ENCODE data around the gene KLHL22. TPM values are rescaled to one million over a fixed set of nuclear protein-coding genes. Genes with fewer than 3 reads are reported as not detected.
"Not testable (repeated sequence)": the region's sequence is repeated elsewhere in the genome, so short reads cannot be mapped to it uniquely, and the experiment has no call there.

The KLHL22 gene
- total RNA-seq, result 10 to 100 TPM; 15.9 to 21.0 TPM

GRCh38 chr22:20494978-20495860, at the start of gene KLHL22:
TSS of gene KLHL22 (minus strand) at chr22:20495795. CDS start at chr22:20489211, 6,584 bp downstream.
- Mint-ChIP-seq H3K27ac (peak within 1 kb of the TSS; percentile 60 to 88), H3K9me3 (no peaks in the 10 kb centered on the region), H3K36me3 (no peaks in the 10 kb centered on the region), H3K27me3 (no peaks in the 10 kb centered on the region), H3K4me3 (peak within 1 kb of the TSS; percentile 95), H3K4me1 (ENCODE audit: low read depth in 2 of 2) (peaks cover 19 to 29% of the 10 kb centered on the region in 2 donors)
- peak; percentile 68 to 79 for ATAC-seq
- DNase-seq (ENCODE audit: low spot score), result peak; percentile 66

DNA sequence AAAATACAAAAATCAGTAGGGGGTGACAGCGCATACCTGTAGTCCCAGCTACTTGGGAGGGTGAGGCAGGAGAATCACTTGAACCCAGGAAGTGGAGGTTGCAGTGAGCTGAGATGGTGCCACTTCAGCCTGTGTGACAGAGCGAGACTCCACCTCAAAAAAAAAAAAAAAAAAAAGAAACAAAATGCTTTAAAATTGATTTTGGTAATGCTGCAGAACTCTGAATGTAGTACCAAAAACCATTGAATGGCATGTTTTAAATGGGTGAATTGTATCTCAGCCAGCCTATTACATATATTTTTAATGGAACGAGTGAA, 49.7 kb upstream of the KLHL22 start:
- not testable (repeated sequence) for ATAC-seq; DNase-seq (ENCODE audit: low spot score); H3K4me3 Mint-ChIP-seq; H3K36me3 Mint-ChIP-seq; H3K27me3 Mint-ChIP-seq; H3K9me3 Mint-ChIP-seq
- H3K27ac Mint-ChIP-seq, result peak overlapping the region; percentile 46 to 84
- H3K4me1 Mint-ChIP-seq (ENCODE audit: low read depth in 2 of 2), result peaks cover 32 to 47% of the 10 kb centered on the region in 2 donors

DNA sequence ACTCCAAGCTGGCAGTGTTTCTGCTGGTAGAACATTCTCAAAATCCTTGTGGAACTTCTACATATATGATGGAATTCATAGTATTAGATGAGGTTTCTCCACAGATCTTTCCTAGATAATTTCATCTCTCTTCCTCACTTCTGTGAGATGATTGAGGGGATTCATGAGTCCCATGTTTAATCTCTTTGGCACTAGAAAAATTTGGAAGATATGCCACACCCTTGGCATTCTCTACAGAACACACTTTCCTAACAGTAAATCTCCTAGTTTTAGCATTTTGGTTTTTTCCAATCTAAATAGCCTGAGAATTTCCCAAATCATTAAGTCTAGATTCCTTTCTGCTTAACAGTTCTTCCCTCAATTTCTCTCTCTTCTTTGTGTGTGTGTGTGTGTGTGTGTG, 47.1 kb upstream of the KLHL22 start:
- no peak for ATAC-seq
- peak overlapping the region; percentile 10 to 40 for H3K27ac Mint-ChIP-seq
- H3K27me3 Mint-ChIP-seq, result no peaks in the 10 kb centered on the region
- no peak overlapping the region for H3K4me3 Mint-ChIP-seq
- peaks cover 5% of the 10 kb centered on the region for H3K36me3 Mint-ChIP-seq
- no peaks in the 10 kb centered on the region for H3K9me3 Mint-ChIP-seq
- H3K4me1 Mint-ChIP-seq (ENCODE audit: low read depth in 2 of 2), result peaks cover 14 to 27% of the 10 kb centered on the region in 2 donors
- no peak for DNase-seq (ENCODE audit: low spot score)

GRCh38 chr22:20542055-20542454, 46.5 kb upstream of the KLHL22 start:
- Mint-ChIP-seq H3K9me3 (no peaks in the 10 kb centered on the region), H3K27me3 (no peaks in the 10 kb centered on the region), H3K27ac (no peak overlapping the region), H3K36me3 (peaks cover 9% of the 10 kb centered on the region), H3K4me1 (ENCODE audit: low read depth in 2 of 2) (peaks cover 14 to 30% of the 10 kb centered on the region in 2 donors), H3K4me3 (no peak overlapping the region)
- ATAC-seq, result no peak
- DNase-seq (ENCODE audit: low spot score), result no peak

DNA sequence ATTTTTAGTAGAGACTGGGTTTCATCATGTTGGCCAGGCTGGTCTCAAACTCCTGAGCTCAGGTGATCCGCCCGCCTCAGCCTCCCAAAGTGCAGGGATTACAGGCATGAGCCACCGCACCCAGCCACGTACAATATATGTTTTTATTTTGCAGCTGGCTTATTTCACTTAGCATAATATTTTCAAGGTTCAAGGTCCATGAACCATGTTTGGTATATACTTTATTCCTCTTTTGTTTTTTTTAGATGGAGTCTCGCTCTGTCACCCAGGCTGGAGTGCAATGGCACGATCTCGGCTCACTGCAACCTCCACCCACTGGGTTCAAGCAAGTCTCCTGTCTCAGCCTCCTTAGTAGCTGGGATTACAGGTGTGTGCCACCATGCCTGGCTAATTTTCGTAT, 43.3 kb upstream of the KLHL22 start:
- not testable (repeated sequence) for H3K27ac Mint-ChIP-seq; H3K27me3 Mint-ChIP-seq; H3K9me3 Mint-ChIP-seq; H3K4me3 Mint-ChIP-seq; ATAC-seq; H3K36me3 Mint-ChIP-seq; DNase-seq (ENCODE audit: low spot score)
- peaks cover 15 to 22% of the 10 kb centered on the region in 2 donors for H3K4me1 Mint-ChIP-seq (ENCODE audit: low read depth in 2 of 2)

DNA sequence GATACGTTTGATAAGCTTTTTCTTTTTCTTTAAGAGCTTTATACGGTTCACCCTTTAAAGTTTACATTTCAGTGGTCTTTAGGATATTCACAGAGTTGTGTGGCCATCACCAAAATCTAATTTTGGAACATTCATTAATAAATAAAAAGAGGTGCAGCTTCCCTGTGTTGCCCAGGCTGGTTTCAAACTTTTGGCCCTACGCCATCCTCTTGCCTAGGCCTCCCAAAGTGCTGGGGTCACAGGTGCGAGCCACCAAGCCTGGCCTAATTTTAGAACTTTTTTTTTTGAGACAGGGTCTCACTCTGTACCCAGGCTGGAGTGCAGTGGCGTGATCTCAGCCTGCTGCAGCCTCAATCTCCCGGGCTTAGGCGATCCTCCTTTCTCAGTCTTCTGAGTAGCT, 42.4 kb upstream of the KLHL22 start:
- Mint-ChIP-seq H3K4me3 (no peak overlapping the region), H3K27me3 (no peaks in the 10 kb centered on the region), H3K9me3 (no peaks in the 10 kb centered on the region), H3K4me1 (ENCODE audit: low read depth in 2 of 2) (peaks cover 24 to 29% of the 10 kb centered on the region in 2 donors), H3K27ac (no peak overlapping the region), H3K36me3 (peaks cover 4% of the 10 kb centered on the region)
- DNase-seq (ENCODE audit: low spot score), result no peak
- no peak for ATAC-seq

GRCh38 chr22:20537325-20537756, 41.7 kb upstream of the KLHL22 start:
- H3K4me3 Mint-ChIP-seq, result no peak overlapping the region
- no peaks in the 10 kb centered on the region for H3K9me3 Mint-ChIP-seq
- H3K27me3 Mint-ChIP-seq, result no peaks in the 10 kb centered on the region
- H3K4me1 Mint-ChIP-seq (ENCODE audit: low read depth in 2 of 2), result peaks cover 30% of the 10 kb centered on the region in 2 donors
- no peak for DNase-seq (ENCODE audit: low spot score)
- peak overlapping the region in 1 of 2 donors; percentile 47 for H3K27ac Mint-ChIP-seq
- no peak for ATAC-seq
- H3K36me3 Mint-ChIP-seq, result peaks cover 4% of the 10 kb centered on the region

- Mint-ChIP-seq H3K4me1 (ENCODE audit: low read depth in 2 of 2) (peaks cover 34 to 35% of the 10 kb centered on the region in 2 donors), H3K27ac (peak overlapping the region; percentile 33 to 47), H3K27me3 (no peaks in the 10 kb centered on the region), H3K9me3 (no peaks in the 10 kb centered on the region), H3K36me3 (peaks cover 4% of the 10 kb centered on the region), H3K4me3 (no peak overlapping the region)
- DNase-seq (ENCODE audit: low spot score) (no peak), ATAC-seq (no peak)
Observed at GRCh38 chr22:20536590-20537324, 41.2 kb upstream of the KLHL22 start.

- no peak for ATAC-seq
- H3K4me3 Mint-ChIP-seq, result no peak overlapping the region
- H3K27ac Mint-ChIP-seq, result peak overlapping the region; percentile 43 to 85
- peaks cover 4% of the 10 kb centered on the region for H3K36me3 Mint-ChIP-seq
- no peaks in the 10 kb centered on the region for H3K9me3 Mint-ChIP-seq
- no peak for DNase-seq (ENCODE audit: low spot score)
- no peaks in the 10 kb centered on the region for H3K27me3 Mint-ChIP-seq
- H3K4me1 Mint-ChIP-seq (ENCODE audit: low read depth in 2 of 2), result peaks cover 46% of the 10 kb centered on the region in 2 donors
Observed at GRCh38 chr22:20533879-20534265, 38.3 kb upstream of the KLHL22 start.

DNA sequence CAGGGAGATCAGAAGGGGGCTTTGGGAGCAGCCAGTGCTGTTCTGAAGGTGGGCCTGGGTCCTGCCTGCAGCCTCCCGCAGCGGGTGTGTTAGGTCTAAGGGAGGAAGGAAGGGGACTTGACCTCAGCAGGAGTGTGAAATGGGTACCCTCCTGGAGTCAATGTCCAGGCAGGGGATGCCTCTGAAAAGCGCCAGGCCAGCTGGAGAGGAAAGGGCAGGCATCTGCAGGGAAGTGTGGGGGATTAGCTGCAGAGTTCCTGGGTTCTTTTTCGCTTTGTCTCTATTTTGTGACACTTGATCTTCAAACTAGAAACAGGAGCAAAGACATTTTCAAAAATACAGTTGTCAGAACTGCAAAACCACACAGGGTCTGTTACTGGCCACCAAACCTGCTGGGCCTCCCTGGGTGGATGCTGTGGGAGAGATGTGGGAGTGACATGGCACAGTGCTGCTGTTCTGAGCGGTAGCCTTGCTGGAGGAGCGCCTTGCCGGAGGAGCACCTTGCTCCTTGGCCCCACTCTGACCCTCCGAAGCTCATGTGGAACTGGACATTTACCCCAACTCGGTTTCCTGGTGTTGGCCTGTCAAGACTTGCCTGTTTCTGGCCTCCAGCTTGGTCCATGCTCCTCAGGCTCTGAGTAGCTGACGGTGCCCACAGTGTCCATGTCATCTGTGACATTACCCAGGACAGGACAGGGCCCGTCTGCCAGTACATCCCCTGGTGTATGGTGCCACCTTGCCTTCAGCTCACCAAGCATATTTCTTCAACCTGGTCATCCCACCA, 37.7 kb upstream of the KLHL22 start:
- Mint-ChIP-seq H3K27me3 (no peaks in the 10 kb centered on the region), H3K36me3 (peaks cover 4% of the 10 kb centered on the region), H3K9me3 (no peaks in the 10 kb centered on the region), H3K4me1 (ENCODE audit: low read depth in 2 of 2) (peaks cover 46% of the 10 kb centered on the region in 2 donors), H3K4me3 (peak overlapping the region; percentile 54), H3K27ac (peak overlapping the region; percentile 44 to 85)
- DNase-seq (ENCODE audit: low spot score) (no peak), ATAC-seq (peak in 1 of 2 donors; percentile 60)

GRCh38 chr22:20532256-20532993, 36.8 kb upstream of the KLHL22 start:
- peaks cover 48 to 51% of the 10 kb centered on the region in 2 donors for H3K4me1 Mint-ChIP-seq (ENCODE audit: low read depth in 2 of 2)
- no peaks in the 10 kb centered on the region for H3K27me3 Mint-ChIP-seq
- ATAC-seq (peak in 1 of 2 donors; percentile 26), DNase-seq (ENCODE audit: low spot score) (no peak)
- H3K36me3 Mint-ChIP-seq, result peaks cover 7% of the 10 kb centered on the region
- peak overlapping the region; percentile 44 to 84 for H3K27ac Mint-ChIP-seq
- H3K4me3 Mint-ChIP-seq, result peak overlapping the region; percentile 54
- H3K9me3 Mint-ChIP-seq, result no peaks in the 10 kb centered on the region

- Mint-ChIP-seq H3K27me3 (no peaks in the 10 kb centered on the region), H3K27ac (peak overlapping the region; percentile 44 to 84), H3K9me3 (no peaks in the 10 kb centered on the region), H3K4me3 (no peak overlapping the region), H3K36me3 (peaks cover 11% of the 10 kb centered on the region), H3K4me1 (ENCODE audit: low read depth in 2 of 2) (peaks cover 50 to 54% of the 10 kb centered on the region in 2 donors)
- ATAC-seq, result peak in 1 of 2 donors; percentile 21
- DNase-seq (ENCODE audit: low spot score), result no peak
Observed at GRCh38 chr22:20531404-20532201, 36.0 kb upstream of the KLHL22 start.
